Left hindlimb (tissue), 1 donor: Measurements from ENCODE around the gene EPSTI1.
"Not testable (repeated sequence)": the region's sequence is repeated elsewhere in the genome, so short reads cannot be mapped to it uniquely, and the experiment has no call there.

ENCODE experiments used
- DNase-seq: peaks from one replicate; pipeline ENCODE4 v3.0.0-alpha.2; 2018

EPSTI1 gene

GRCh38 chr13:43005460-43006236 is 13.6 kb upstream of the EPSTI1 start:
- DNase-seq, result no peak

GRCh38 chr13:43003729-43004128 is 11.7 kb upstream of the EPSTI1 start:
- no peak for DNase-seq

- DNase-seq, result no peak
Observed at GRCh38 chr13:43003010-43003409, 11.0 kb upstream of the EPSTI1 start.

- no peak for DNase-seq
Observed at GRCh38 chr13:43002021-43002420, 10.0 kb upstream of the EPSTI1 start.

GRCh38 chr13:43000676-43001075 is 8.6 kb upstream of the EPSTI1 start:
- no peak for DNase-seq

- no peak for DNase-seq
Observed at GRCh38 chr13:42999491-42999890, 7.5 kb upstream of the EPSTI1 start.

GRCh38 chr13:42997381-42997780 is 5.3 kb upstream of the EPSTI1 start:
- DNase-seq, result no peak

- no peak for DNase-seq
Observed at GRCh38 chr13:42996584-42996983, 4.5 kb upstream of the EPSTI1 start.

GRCh38 chr13:42994878-42995277 is 2.8 kb upstream of the EPSTI1 start:
- no peak for DNase-seq

- no peak for DNase-seq
Observed at GRCh38 chr13:42992764-42993122, 702 bp upstream of the EPSTI1 start.

GRCh38 chr13:42991233-42991897 is 676 bp downstream of the EPSTI1 start:
- not testable (repeated sequence) for DNase-seq

- DNase-seq, result no peak
Observed at GRCh38 chr13:42990291-42991232, 1.5 kb downstream of the EPSTI1 start.

GRCh38 chr13:42986176-42986574 is 5.9 kb downstream of the EPSTI1 start:
- DNase-seq, result no peak

- DNase-seq, result no peak
Observed at GRCh38 chr13:42985312-42986175, 6.5 kb downstream of the EPSTI1 start.

- DNase-seq, result no peak
Observed at GRCh38 chr13:42984691-42985090, 7.3 kb downstream of the EPSTI1 start.

GRCh38 chr13:42984026-42984425 is 8.0 kb downstream of the EPSTI1 start:
- no peak for DNase-seq

- DNase-seq, result no peak
Observed at GRCh38 chr13:42981853-42982252, 10.2 kb downstream of the EPSTI1 start.

- DNase-seq, result no peak
Observed at GRCh38 chr13:42981317-42981716, 10.7 kb downstream of the EPSTI1 start.

GRCh38 chr13:42977219-42977659 is 14.8 kb downstream of the EPSTI1 start:
- no peak for DNase-seq

GRCh38 chr13:42976066-42976465 is 16.0 kb downstream of the EPSTI1 start:
- DNase-seq, result no peak

GRCh38 chr13:42973581-42973980 is 18.5 kb downstream of the EPSTI1 start:
- DNase-seq, result no peak

GRCh38 chr13:42971691-42972347 is 20.2 kb downstream of the EPSTI1 start:
- DNase-seq, result no peak
